ENCODE measurements around the gene ZBTB42.

DNA sequence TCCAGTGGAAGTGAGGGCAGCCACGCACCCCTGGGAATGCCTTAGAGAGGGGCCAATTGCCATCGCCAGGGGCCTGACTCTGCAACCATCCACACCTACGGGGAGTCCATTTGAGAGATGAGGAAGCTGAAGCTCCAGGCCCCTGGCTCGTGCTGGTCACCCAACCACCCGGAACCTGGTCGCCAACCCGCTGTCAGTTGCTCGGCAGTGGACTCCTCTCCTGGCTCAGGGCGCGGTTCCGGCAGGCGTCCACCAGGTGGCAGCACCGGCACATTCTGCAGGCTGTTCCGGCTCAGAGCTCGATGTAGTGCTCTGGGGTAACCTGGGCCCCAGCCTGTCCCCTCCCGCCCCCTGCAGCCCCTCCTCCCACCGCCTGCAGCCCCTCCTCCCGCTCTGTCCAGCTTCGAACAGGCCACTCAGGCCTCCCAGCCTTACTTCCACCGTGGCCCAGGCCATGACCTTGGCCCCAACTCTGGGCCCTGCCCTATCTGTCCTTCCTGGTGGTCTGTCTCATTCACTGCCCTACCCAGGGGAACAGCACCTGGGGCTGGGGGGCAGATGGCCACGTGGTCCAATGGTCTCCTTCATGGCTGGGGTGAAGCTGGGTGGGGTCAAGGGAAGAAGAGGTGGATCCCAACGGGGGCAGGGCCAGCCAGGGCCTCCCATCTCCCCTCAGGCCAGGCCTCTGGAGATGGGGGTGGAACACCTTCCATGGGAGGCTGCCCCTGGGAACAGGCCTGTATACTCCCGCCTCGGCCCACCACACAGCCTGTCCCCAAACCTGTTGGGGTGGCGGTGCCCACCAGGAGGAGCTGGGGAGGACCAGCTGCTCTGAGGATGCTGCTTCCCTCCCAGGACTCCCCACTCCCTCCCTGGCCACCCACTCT is 32.2 kb upstream of the ZBTB42 start:
- TF ChIP-seq, protein P1, sequence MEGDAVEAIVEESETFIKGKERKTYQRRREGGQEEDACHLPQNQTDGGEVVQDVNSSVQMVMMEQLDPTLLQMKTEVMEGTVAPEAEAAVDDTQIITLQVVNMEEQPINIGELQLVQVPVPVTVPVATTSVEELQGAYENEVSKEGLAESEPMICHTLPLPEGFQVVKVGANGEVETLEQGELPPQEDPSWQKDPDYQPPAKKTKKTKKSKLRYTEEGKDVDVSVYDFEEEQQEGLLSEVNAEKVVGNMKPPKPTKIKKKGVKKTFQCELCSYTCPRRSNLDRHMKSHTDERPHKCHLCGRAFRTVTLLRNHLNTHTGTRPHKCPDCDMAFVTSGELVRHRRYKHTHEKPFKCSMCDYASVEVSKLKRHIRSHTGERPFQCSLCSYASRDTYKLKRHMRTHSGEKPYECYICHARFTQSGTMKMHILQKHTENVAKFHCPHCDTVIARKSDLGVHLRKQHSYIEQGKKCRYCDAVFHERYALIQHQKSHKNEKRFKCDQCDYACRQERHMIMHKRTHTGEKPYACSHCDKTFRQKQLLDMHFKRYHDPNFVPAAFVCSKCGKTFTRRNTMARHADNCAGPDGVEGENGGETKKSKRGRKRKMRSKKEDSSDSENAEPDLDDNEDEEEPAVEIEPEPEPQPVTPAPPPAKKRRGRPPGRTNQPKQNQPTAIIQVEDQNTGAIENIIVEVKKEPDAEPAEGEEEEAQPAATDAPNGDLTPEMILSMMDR (IDR thresholded peaks at IDR 0.05), result peak; percentile 90
- no peak for TF ChIP-seq NR3C1 (CRISPR knock-in tag; conservative IDR thresholded peaks at IDR 0.05; ENCODE audit: low read depth)

Measured in WTC11 (cell line).